ENCODE measurements around the gene PKP4. TPM values are rescaled to one million over a fixed set of nuclear protein-coding genes. Genes with fewer than 3 reads are reported as not detected.

Gene PKP4
- total RNA-seq, 1 donor from 2014 or later = 83.9 TPM

DNA sequence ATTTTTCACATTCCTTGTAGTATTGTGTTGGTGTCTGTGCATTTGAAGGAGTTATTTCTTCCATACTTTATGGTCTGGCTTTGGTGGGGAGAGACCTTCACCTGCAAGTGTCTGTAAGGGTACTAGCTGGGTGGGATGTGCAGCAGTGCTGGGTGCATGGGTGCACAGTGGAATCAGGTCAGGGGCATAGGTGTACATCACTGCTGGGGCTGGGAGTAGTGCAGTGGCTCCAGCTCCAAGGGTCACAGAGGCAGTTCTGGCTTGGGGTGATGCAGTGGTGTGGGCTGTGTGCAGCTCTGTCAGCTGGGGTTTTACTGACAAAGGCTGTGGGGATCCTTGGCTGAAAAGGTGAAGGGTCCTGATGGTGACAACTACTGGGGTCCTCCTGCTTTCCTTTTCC, 45.0 kb upstream of the PKP4 start:
- no peak overlapping the region for H3K27ac Mint-ChIP-seq
- peaks cover 10% of the 10 kb centered on the region for H3K9me3 ChIP-seq (ENCODE audit: low read depth)
- no peaks in the 10 kb centered on the region for H3K27me3 ChIP-seq
- H3K4me1 ChIP-seq = peaks cover 16% of the 10 kb centered on the region
- no peaks in the 10 kb centered on the region for H4K20me1 ChIP-seq (ENCODE audit: low read depth)
- no peaks in the 10 kb centered on the region for H3K4me1 Mint-ChIP-seq
- no peak for TF ChIP-seq CTCF (IDR thresholded peaks at IDR 0.05)
- TF ChIP-seq EZH2 (IDR thresholded peaks at IDR 0.05) = no peak
- TF ChIP-seq EZH2phosphoT487 (IDR thresholded peaks at IDR 0.05) = no peak
- peaks cover 11% of the 10 kb centered on the region for H3K36me3 ChIP-seq
- peaks cover 4% of the 10 kb centered on the region for H3F3A ChIP-seq (ENCODE audit: low read depth)
- H3K79me2 ChIP-seq (ENCODE audit: low read depth) = no peaks in the 10 kb centered on the region
- no peak overlapping the region for H3K4me3 ChIP-seq
- DNase-seq (ENCODE audit: low spot score) = no peak
- no peak overlapping the region for H2AFZ ChIP-seq (replicated peaks)
- H3K27ac ChIP-seq = peak overlapping the region; percentile 35
- H3K4me3 Mint-ChIP-seq = no peak overlapping the region
- H3K27me3 Mint-ChIP-seq (ENCODE audit: insufficient read depth, low read depth) = no peaks in the 10 kb centered on the region
- H3K9me3 Mint-ChIP-seq = peaks cover 17% of the 10 kb centered on the region
- no peak overlapping the region for H3K9ac ChIP-seq
- H3K4me2 ChIP-seq = no peak overlapping the region
- H3K36me3 Mint-ChIP-seq = peaks cover 2% of the 10 kb centered on the region

- no peaks in the 10 kb centered on the region for H3K79me2 ChIP-seq (ENCODE audit: low read depth)
- H3K27ac ChIP-seq = no peak overlapping the region
- no peak overlapping the region for H3K27ac Mint-ChIP-seq
- no peaks in the 10 kb centered on the region for H3K27me3 Mint-ChIP-seq (ENCODE audit: insufficient read depth, low read depth)
- H4K20me1 ChIP-seq (ENCODE audit: low read depth) = no peaks in the 10 kb centered on the region
- no peak overlapping the region for H3K4me3 Mint-ChIP-seq
- DNase-seq (ENCODE audit: low spot score) = no peak
- H3K9ac ChIP-seq = no peak overlapping the region
- no peak overlapping the region for H3K4me3 ChIP-seq
- H3K4me2 ChIP-seq = no peak overlapping the region
- H3F3A ChIP-seq (ENCODE audit: low read depth) = peaks cover 4% of the 10 kb centered on the region
- H3K27me3 ChIP-seq = no peaks in the 10 kb centered on the region
- H3K36me3 Mint-ChIP-seq = peaks cover 2% of the 10 kb centered on the region
- TF ChIP-seq EZH2 (IDR thresholded peaks at IDR 0.05) (no peak), CTCF (IDR thresholded peaks at IDR 0.05) (no peak), EZH2phosphoT487 (IDR thresholded peaks at IDR 0.05) (no peak)
- peaks cover 17% of the 10 kb centered on the region for H3K9me3 Mint-ChIP-seq
- H3K4me1 Mint-ChIP-seq = no peaks in the 10 kb centered on the region
- H3K9me3 ChIP-seq (ENCODE audit: low read depth) = peaks cover 10% of the 10 kb centered on the region
- H3K36me3 ChIP-seq = peaks cover 11% of the 10 kb centered on the region
- no peak overlapping the region for H2AFZ ChIP-seq (replicated peaks)
- peaks cover 16% of the 10 kb centered on the region for H3K4me1 ChIP-seq
Measured at GRCh38 chr2:158412206-158412605, 44.5 kb upstream of the PKP4 start.

GRCh38 chr2:158413581-158413980, 43.2 kb upstream of the PKP4 start:
- peaks cover 4% of the 10 kb centered on the region for H3F3A ChIP-seq (ENCODE audit: low read depth)
- no peak overlapping the region for H2AFZ ChIP-seq (replicated peaks)
- Mint-ChIP-seq H3K27ac (no peak overlapping the region), H3K27me3 (ENCODE audit: insufficient read depth, low read depth) (no peaks in the 10 kb centered on the region), H3K36me3 (peaks cover 2% of the 10 kb centered on the region), H3K4me1 (no peaks in the 10 kb centered on the region), H3K4me3 (no peak overlapping the region), H3K9me3 (peaks cover 17% of the 10 kb centered on the region)
- TF ChIP-seq EZH2phosphoT487 (IDR thresholded peaks at IDR 0.05) (no peak), EZH2 (IDR thresholded peaks at IDR 0.05) (no peak), CTCF (IDR thresholded peaks at IDR 0.05) (no peak)
- no peak overlapping the region for H3K27ac ChIP-seq
- H3K4me1 ChIP-seq = peaks cover 16% of the 10 kb centered on the region
- no peaks in the 10 kb centered on the region for H4K20me1 ChIP-seq (ENCODE audit: low read depth)
- H3K4me3 ChIP-seq = no peak overlapping the region
- no peak for DNase-seq (ENCODE audit: low spot score)
- peaks cover 11% of the 10 kb centered on the region for H3K36me3 ChIP-seq
- no peak overlapping the region for H3K4me2 ChIP-seq
- no peak overlapping the region for H3K9ac ChIP-seq
- H3K27me3 ChIP-seq = no peaks in the 10 kb centered on the region
- H3K9me3 ChIP-seq (ENCODE audit: low read depth) = peaks cover 10% of the 10 kb centered on the region
- H3K79me2 ChIP-seq (ENCODE audit: low read depth) = no peaks in the 10 kb centered on the region
